ENCODE measurements around the gene AGAP1. TPM values are rescaled to one million over a fixed set of nuclear protein-coding genes. Genes with fewer than 3 reads are reported as not detected.

Gene AGAP1
- total RNA-seq, 1 donor from 2014 or later = 6.5 TPM

DNA sequence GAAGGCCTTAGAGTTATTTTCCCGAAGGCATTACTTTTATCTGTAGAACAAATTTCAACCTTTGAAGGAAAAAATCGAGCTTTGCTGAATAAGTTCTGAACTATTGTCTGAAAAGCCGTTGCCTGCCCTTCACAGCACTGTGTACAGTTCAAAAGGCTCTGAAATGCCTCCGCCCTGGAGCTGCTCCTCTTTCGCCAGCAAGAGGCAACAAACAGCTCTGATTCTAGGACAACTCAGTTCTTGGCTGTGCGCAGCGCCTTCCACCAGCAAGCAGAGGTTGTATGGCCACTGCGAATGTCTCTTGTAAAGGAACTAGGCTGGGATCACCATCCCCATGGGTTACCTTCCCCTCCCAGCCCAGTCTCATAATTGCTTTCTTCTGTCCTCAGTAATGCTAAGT is 365.8 kb downstream of the AGAP1 start:
- no peak for DNase-seq (ENCODE audit: low read depth, low spot score)

DNA sequence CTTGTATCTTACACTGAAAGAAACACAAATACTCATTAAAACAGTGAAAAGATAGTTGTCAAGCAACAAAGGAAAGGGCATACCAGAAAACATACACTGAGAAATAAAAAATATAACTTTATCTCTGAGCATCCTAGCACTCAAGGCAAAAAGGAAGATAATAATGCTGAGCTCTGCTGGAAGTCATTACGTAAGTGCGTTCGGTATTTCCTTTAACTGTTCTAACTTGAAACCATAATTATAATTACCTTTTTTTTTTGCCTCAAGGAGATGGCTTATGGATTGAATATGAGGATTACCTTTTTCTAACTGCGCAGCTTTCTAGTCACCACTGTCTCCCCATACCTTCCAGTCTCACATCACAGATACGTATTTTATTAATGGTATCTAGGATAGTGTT is 366.3 kb downstream of the AGAP1 start:
- DNase-seq (ENCODE audit: low read depth, low spot score) = peak; percentile 43

DNA sequence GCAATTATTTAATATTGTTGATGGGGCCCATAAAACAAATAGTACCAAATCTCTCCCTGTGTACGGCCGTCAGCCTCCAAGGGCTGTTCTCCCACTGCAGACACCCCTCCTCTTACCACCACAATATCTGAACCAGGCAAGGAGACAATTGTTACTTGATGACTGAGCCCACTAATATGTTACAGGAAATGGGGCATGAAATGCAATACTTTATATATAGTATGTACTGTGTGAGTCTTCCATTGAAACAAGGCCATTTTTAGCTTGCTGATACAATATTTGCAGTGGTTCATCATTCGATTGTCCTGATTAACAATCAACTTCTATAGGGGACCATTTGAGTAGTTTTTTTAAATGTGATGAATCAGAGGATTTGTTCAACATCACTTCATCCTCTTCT is 367.0 kb downstream of the AGAP1 start:
- DNase-seq (ENCODE audit: low read depth, low spot score) = no peak

DNA sequence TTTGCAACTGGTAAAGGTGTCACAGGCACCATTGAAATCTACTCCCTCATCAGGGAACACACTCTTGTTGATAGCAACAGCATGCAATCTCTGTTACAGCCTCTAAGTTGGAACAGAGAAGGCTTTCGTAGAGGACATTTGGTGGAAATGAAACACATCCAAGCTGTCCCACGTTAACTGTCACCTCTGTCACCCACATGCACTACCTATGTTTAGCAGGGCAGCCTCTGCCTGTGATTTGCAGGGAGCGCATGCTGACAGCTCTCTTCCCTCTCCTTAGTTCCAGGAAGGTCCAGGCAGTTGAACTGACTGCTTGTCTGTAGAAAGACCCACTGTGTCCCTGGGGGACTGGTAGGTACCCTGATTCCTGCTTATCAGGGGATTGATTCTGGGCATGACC is 367.5 kb downstream of the AGAP1 start:
- no peak for DNase-seq (ENCODE audit: low read depth, low spot score)

DNA sequence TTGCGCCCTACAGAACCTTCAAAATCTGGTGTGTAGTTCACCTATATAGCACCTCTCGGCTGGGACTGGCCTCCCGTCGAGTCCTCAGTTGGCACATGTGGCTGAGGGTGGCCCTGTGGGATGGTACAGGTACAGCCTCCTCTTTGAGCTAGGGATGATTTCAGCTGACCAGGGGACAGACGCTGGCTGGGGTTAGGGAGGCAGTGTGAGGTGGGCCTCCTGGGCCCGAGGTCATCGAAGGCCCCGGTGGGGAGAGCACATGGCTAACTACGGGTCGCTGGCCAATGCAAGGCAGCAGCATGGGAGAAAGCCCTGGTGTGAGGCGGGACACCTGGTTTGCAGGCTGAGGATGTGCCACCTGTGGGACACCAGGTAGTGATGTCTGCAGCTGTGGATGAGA is 369.6 kb downstream of the AGAP1 start:
- DNase-seq (ENCODE audit: low read depth, low spot score) = no peak

DNA sequence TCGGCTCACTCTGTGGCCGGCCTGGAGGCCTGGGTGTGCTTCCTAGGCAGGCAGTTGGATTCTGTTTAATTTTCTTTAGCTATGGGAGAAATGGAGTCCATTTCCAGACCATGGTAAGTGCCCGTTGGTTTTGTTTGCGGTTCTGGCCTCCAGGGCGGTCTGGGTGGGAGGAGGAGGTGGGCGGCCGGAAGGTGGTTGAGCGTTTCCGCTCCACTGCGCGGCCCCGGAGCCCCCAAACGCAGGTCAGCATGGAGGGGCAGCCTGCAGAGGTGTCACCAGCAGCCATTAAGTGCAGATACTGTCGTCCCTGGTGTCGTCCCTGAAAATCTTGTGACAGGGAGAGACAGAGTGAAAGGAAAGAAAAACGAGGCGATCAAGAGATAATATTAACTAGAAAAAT is 370.5 kb downstream of the AGAP1 start:
- no peak for DNase-seq (ENCODE audit: low read depth, low spot score)

DNA sequence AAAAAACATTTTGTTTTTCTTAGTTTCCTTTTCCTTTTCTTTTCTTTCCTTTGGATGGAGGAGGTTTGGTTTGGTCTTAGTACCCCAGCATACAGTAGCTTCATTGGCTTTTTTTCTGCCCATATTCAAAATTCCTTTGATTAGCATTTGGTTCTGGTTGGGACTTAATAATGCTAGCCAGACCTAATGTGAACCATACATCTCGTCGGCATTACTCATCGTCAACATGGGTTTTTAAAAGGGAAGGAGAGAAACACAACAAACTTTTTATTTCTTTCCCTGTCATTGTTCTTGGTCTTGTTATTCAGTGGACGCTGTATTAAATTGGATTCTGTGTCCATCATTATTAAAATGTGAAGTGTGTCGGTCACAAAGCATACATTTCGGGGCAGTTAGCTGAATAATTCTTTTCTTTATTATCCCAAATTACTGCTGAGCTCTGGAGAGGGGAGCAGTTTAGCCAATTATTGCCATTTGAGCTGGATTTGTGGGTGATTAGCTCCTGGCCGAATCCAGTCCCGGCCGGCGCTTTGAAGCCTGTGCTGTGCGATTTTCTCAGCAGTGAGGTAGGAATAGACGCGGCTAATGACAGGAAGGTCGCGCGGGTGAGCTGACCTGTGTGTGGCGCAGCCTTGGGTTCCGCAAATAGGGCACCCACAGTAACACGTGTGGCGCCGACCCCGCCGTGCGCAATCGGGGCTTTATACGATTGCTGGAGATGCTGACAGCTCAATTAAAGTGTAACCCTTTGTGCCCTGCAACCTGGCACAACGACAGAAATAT is 371.1 kb downstream of the AGAP1 start:
- DNase-seq (ENCODE audit: low read depth, low spot score) = no peak

DNA sequence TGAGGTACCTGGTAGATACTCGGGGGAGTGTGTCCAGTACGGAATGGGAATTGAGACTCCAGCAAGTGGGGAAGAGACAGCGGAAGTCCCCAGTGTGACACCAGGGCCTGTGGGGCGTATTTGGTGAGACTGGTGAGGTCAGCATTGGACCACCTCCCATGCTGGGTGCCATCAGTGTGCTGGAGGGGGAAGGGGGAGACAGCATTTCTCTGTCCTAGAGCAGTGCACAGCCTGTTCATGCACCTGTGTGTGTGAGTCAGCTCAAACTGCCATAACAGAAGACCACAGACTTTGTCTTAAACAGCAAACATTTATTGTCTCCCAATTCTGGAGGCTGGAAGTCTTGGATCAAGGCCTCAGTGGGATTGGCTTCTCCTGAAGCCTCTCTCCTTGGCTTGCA is 372.5 kb downstream of the AGAP1 start:
- no peak for DNase-seq (ENCODE audit: low read depth, low spot score)

DNA sequence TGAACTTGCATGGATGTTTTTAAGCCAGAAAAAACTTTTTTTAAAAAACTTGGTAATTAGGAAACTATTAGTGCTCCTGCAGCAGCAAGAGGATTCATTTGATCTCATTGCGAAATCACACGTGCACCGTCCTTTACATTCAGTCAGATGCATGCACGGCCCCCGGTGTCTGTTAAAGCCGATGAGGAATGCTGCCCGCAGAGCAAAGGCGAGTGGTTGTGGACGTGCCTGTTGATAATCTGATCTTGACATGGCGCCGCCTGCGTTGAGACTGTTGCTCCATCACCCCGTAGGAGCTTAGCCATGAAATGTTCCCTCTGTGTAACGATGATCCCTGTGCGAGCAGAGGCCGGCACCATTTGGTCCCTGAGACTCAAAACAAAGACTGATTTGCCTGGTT is 374.4 kb downstream of the AGAP1 start:
- no peak for DNase-seq (ENCODE audit: low read depth, low spot score)

DNA sequence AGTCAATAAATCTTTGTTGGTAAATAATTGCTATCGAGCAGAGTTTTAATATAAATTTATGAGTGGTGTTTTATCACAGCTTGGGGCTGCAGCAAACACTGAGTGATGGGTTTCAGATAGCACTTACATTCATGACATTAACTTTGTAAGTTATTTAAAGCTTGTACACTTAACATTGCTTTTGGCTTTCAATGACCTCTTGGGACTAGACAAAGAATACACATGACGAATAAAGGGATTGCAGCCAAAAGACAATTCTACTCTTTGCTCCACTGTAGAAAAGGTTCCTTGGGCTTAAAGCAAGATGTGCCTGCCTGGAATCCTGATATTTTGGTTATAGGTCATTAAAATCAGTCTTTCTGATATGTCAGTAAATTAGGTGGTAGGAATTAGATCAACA is 374.8 kb downstream of the AGAP1 start:
- no peak for DNase-seq (ENCODE audit: low read depth, low spot score)

DNA sequence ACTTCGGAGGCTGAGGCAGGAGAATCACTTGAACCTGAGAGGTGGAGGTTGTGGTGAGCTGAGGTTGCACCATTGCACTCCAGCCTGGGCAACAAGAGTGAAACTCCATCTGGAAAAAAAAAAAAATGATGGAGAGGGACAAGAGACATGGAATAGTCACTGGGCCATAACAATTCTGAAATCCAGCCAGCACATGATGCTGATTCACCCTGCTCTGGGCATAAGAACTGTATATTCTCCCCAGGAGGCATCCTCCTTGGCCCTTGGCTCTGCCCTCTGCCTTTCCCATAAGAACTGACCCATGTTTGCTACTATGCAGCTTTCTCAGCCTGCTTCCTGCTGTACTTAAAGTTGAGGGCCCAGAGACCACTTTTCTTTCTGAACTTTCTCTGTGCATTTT is 376.7 kb downstream of the AGAP1 start:
- DNase-seq (ENCODE audit: low read depth, low spot score) = no peak

DNA sequence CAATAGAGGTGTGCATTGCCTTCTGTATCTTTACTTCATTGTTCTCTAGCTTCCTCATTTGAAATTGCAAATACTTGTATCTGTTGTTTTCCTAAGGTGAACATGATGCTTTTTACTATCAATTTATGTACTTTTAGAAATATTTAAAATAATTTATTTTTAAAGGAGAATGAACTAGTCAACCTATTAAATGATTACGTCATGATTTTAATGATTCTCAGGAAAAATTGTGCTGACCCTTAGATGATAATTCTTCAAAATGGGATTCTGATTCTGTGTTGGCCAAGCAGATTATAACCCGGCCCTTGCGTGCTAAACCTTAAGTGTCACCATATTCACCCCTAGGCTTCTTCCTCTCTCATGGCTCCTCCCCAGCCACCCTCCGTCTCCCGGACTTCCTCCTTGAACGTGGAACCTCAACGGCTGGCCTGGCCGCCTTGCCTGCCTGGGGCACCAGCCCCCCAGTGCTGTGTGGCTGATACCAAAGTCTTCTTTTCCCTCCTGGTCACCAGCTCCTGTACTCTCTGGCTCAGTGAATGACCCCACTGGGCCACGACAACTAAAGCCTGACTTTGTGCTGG is 382.3 kb downstream of the AGAP1 start:
- DNase-seq (ENCODE audit: low read depth, low spot score) = no peak

DNA sequence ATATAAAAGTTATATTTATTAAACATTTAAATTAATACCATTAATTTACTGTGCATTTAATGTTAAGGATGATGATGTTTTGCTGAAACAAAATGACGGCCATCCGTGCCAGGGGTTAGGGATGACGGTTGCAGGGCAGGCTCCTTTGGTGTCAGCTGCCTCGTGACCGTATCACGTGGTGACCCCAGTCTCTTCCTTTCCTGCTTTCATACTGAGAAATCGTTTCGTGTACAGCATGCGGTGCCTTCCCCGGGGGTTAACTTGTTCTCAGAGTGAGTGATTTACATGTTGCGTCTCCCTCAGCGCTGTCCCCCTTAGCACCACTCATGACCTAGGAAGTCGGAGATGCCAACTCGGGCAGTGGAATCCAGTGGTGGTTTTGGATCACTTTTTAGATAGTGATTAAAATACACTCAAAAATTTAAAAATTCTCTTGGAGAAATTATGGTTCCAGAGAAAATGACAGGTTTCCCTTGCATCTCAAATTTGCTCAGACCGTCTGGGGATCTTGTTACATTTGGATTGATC is 383.5 kb downstream of the AGAP1 start:
- DNase-seq (ENCODE audit: low read depth, low spot score) = no peak

DNA sequence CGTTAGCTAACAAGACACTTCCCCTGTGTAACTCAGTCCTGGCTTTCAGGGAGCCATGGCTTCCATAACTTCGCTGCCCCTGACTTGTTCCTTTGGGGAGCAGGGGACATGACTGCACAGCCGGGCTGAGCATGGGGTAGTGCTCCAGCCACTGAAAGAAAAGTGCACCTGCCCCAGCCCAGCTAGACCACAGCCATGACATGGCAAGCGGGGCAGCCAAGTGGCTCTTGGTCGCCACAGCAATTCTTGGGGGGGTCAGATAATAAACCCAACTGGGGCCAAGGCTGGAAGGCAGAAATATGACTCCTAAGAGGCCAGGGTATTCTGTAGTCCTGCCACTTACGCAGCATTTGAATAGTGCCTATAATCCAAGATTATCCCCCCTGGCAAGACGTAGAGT is 385.3 kb downstream of the AGAP1 start:
- DNase-seq (ENCODE audit: low read depth, low spot score) = no peak

DNA sequence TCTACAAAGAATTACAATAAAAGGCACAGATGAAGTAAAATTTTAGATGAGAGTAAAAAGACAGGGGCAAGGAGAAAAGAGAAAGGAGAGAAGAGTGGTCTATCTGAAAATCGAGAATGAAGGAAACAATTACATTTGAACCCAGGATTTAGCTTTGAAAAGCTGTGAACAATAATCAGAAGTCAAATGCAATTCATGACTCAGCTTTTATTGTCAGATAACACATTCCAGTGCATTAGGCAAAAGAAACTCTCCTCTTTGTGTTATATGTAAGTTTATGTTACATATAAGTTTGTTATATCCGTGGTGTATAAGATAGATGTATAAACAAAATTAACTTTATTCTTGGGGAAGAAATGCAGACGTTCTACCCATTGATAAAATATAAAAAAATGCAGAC is 389.8 kb downstream of the AGAP1 start:
- no peak for DNase-seq (ENCODE audit: low read depth, low spot score)

DNA sequence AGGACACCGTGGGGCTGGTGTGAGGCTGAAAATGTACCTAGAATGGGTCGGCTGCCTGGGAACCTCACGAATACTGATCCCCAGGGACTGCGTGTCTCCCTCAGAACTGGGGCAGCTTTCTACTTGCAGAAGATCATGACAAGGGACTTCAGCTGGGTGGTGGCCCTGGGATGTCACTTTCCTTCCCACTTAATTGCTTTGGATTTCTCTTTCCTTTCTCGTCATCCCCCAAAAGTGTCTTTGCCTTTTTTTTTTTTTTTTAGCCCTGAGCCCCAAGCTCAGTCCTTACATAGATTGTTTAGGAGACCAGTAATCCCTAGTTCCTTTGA is 395.4 kb downstream of the AGAP1 start:
- DNase-seq (ENCODE audit: low read depth, low spot score) = no peak

DNA sequence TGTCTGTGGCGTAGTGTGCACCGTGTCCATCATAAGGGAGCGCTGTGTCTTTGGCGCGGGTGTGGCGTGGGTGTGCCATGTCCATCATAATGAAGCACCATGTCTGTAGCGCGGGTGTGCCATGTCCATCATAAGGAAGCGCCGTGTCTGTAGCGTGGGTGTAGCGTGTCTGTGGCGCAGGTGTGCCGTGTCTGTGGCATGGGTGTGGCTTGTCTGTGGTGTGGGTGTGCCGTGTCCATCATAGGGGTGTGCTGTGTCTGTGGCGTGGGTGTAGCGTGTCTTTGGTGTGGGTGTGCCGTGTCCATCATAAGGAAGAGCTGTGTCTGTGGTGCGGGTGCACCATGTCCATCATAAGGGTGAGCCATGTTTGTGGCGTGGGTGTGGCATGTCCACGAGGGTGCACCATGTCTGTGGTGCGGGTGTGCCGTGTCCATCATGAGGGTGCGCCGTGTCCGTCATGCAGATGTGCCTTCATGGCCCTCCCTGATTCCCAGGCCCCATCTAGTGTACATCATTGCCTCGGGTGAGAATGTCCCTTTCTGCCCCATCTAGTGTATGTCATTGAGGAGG is 399.4 kb downstream of the AGAP1 start:
- DNase-seq (ENCODE audit: low read depth, low spot score) = no peak

DNA sequence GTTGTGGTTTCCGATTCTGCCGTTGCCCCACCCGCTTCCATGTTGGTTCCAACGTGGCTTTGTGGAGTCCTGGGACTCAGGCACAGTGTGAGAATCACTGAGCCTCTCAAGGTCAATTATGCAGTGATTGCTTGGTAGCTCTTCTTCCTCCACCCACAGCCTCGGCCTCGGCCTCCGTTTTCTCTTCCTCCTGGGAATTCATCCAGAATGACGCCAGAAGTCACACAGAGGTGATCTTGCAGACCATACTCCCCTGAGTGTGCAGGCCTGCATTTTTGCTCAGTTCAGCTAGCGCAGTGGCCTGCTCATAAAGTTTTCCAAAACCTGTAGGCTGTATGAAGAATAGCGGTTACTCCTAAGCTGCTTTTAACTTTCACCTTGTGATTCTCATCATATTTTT is 401.0 kb downstream of the AGAP1 start:
- DNase-seq (ENCODE audit: low read depth, low spot score) = no peak

DNA sequence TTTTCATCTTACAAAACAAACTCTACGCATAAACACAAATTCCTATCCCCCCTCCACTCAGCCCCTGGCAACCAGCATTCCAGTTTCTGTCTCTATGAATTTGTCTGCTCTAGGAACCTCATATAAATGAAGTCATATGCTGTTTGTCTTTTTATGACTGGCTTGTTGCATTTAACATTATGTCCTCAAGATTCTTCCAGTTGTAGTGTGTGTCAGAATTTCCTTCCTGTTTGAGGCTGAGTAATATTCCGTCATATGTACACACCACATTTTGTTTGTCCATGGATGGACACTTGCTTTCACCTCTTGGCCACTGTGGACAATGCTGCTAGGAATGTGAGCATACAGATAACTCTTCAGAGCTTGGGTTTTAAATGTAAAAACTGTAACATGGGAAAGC is 402.2 kb downstream of the AGAP1 start:
- peak; percentile 7 for DNase-seq (ENCODE audit: low read depth, low spot score)

DNA sequence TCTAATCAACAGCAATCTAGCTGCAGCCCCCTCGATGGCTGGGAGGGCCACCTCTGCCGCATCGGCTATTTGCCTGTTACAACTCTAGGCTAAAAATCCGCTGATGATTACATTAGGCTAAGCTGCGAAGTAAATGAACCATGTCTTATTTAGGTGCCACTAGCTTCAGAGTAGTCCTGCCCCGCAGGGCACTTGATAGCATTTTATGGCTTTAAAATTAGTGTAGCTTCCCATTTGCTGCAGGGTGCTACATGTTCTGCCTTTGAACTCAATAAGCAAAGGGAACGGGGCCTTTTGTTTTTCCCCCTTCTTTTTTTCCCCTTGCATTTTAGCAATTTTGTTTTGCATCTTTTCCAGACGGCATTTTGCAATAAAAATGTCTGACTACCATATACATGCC is 404.1 kb downstream of the AGAP1 start:
- DNase-seq (ENCODE audit: low read depth, low spot score) = no peak

DNA sequence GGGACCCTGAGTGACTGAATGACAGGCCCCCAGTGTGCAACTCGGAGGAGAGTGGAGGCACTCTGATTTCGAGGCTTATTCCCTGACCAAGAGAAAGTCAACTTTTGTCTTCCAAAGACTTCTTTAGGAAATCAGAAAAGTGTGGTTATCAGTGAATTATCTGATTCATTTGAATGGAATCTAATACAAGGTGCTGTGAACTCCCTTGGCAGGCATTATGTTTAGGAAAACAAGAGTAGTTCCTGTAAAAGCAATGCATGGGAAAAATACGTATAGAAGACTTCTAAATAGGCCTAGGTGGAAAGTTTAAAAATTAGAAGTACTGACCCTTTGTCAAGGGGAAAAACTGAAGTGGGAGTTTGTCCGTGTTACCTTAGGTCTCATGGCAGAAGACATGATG is 404.9 kb downstream of the AGAP1 start:
- peak; percentile 32 for DNase-seq (ENCODE audit: low read depth, low spot score)

DNA sequence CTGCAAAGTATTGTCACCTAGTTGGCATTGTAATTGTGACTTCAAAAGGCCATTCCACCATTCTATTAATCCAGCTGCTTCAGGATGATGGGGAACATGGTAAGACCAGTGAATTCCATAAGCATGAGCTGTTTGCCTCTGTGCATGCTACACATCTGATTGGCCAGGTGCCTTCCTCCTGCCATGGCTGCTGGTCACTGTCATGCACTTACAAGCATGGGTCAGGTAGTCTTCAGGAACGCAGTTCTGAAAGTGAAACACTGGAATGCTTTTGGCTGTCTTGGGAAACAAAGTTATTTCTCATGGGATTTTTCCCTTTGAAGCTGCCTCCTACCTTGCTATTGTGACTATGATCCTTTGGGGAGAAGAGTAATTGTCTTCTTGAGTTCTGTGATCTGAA is 406.8 kb downstream of the AGAP1 start:
- DNase-seq (ENCODE audit: low read depth, low spot score) = no peak

DNA sequence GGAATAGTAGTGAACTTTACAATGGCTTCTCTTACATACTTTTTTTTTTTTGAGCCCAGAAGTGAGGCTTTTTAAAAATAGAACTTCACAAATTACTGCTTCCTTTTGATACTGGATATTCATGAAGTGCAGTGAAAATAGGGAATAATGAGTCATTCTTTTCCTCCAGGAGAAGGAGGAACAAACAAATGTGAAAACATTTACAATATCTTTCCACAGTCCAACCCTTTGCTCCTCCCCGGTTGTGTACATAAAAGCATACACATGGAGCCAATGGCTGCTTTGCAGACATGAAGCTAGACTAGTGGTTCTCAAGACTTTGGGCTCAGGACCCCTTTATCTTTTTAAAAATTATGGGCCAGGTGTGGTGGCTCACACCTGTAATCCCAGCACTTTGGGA is 407.4 kb downstream of the AGAP1 start:
- peak; percentile 45 for DNase-seq (ENCODE audit: low read depth, low spot score)
